B cell (primary cell): Measurements from ENCODE around the gene SLC2A4. TPM values are rescaled to one million over a fixed set of nuclear protein-coding genes. Genes with fewer than 3 reads are reported as not detected.
A peak's percentile ranks its signal among the peaks of the same experiment; 100 is the strongest.
"Not testable (repeated sequence)": the region's sequence is repeated elsewhere in the genome, so short reads cannot be mapped to it uniquely, and the experiment has no call there.

Source experiments
- ATAC-seq: fragments of 200-7000 bp; cut with Tn5 transposase; one replicate; pipeline ENCODE4 v1.10.0; 2021; ENCODE audit warnings: low read depth, mild to moderate bottlenecking, moderate number of reproducible peaks, moderate library complexity
- CTCF ChIA-PET: fragments of 350-600 bp; sonication (Branson Sonifier 250); formaldehyde crosslinking; loops from one replicate; lab custom pipeline; 2021; ENCODE audit warnings: antibody characterized with exemption, inconsistent platforms; lab: Charles Lee
- POLR2A ChIA-PET: fragments of 350-600 bp; sonication (Branson Sonifier 250); formaldehyde crosslinking; loops from one replicate; lab custom pipeline; 2021; ENCODE audit warnings: antibody characterized with exemption; lab: Charles Lee
- DNase-seq: peaks from one replicate; pipeline ENCODE4 v3.0.0; 2013
- H2AFZ ChIP-seq: 2 replicates; pipeline ENCODE4 v1.6.1; 2012; ENCODE audit warnings: mild to moderate bottlenecking, low read depth, low read length; ENCODE audit not compliant: insufficient read depth, poor library complexity, severe bottlenecking
- H3K27ac ChIP-seq, 2 donors: 1 replicate in 1 of 2; 2 replicates in 1 of 2; pipeline ENCODE4 v1.5.1; 2012 to 2013; ENCODE audit warnings: low read length in 2 of 2, mild to moderate bottlenecking in 2 of 2, moderate library complexity in 1 of 2
- H3K27me3 ChIP-seq, 4 experiments: fragments of 200-600 bp in 1 of 4; sonication (generic) in 1 of 4; replicated peaks in 1 of 4; 1 replicate in 2 of 4; 2 replicates in 2 of 4; pipeline versions ENCODE4 v1.6.1 to v1.7.0; 2013 to 2016; ENCODE audit warnings: low read length in 3 of 4, mild to moderate bottlenecking in 2 of 4, mixed read lengths in 1 of 4, moderate library complexity in 1 of 4; ENCODE audit not compliant: insufficient read depth in 4 of 4, control insufficient read depth in 3 of 4; ENCODE audit errors: control extremely low read depth in 1 of 4
- H3K36me3 ChIP-seq, 2 experiments: replicated peaks in 1 of 2; 1 replicate in 1 of 2; 2 replicates in 1 of 2; pipeline versions ENCODE4 v1.6.1 to v1.7.1; 2013; ENCODE audit warnings: low read length in 1 of 2; ENCODE audit not compliant: insufficient read depth in 2 of 2, control insufficient read depth in 1 of 2; ENCODE audit errors: control extremely low read depth in 1 of 2, extremely low read depth in 1 of 2
- H3K4me1 ChIP-seq, 2 donors: fragments of 200-600 bp in 1 of 2; sonication (generic) in 1 of 2; 1 replicate in 1 of 2; 2 replicates in 1 of 2; pipeline versions ENCODE4 v1.5.1 to v1.6.1; 2013 to 2017; ENCODE audit warnings: low read length in 2 of 2; ENCODE audit not compliant: control insufficient read depth in 2 of 2, insufficient read depth in 2 of 2
- H3K4me2 ChIP-seq: replicated peaks from 2 replicates; pipeline ENCODE3; 2012; ENCODE audit warnings: mild to moderate bottlenecking, low read depth, low read length; ENCODE audit not compliant: poor library complexity, severe bottlenecking
- H3K4me3 ChIP-seq, 5 experiments: fragments of 200-600 bp in 1 of 5; sonication (generic) in 1 of 5; 1 replicate in 3 of 5; 2 replicates in 2 of 5; pipeline versions ENCODE4 v1.5.1 to v1.7.0; 2011 to 2016; ENCODE audit warnings: low read length in 4 of 5, mild to moderate bottlenecking in 4 of 5, low read depth in 2 of 5, control low read depth in 1 of 5, moderate library complexity in 1 of 5; ENCODE audit not compliant: insufficient read depth in 1 of 5; ENCODE audit errors: control extremely low read depth in 1 of 5, extremely low read depth in 1 of 5
- H3K79me2 ChIP-seq: fragments of 200-600 bp; sonication (generic); one replicate; pipeline ENCODE4 v1.6.0; 2016; ENCODE audit warnings: low read length; ENCODE audit not compliant: control insufficient read depth, insufficient read depth
- H3K9ac ChIP-seq: fragments of 200-600 bp; sonication (generic); 2 replicates; pipeline ENCODE4 v1.6.1; 2017; ENCODE audit warnings: mild to moderate bottlenecking, low read length, moderate library complexity
- H3K9me3 ChIP-seq, 3 donors: one replicate each; pipeline versions ENCODE4 v1.6.1 to v1.7.1; 2013; ENCODE audit warnings: low read length in 2 of 3; ENCODE audit not compliant: control insufficient read depth in 2 of 3, insufficient read depth in 1 of 3; ENCODE audit errors: control extremely low read depth in 1 of 3
- H4K20me1 ChIP-seq: 2 replicates; pipeline ENCODE4 v1.6.0; 2012; ENCODE audit warnings: mild to moderate bottlenecking, low read length; ENCODE audit not compliant: insufficient read depth, control insufficient read depth, poor library complexity, severe bottlenecking
- H3K27ac Mint-ChIP-seq: one replicate; pipeline ENCODE4 v1.8.0; 2021; ENCODE audit warnings: mixed read lengths
- H3K27me3 Mint-ChIP-seq: one replicate; pipeline ENCODE4 v1.8.0; 2021; ENCODE audit warnings: mixed read lengths
- H3K4me1 Mint-ChIP-seq: one replicate; pipeline ENCODE4 v1.8.0; 2021; ENCODE audit warnings: mixed read lengths
- H3K4me3 Mint-ChIP-seq: one replicate; pipeline ENCODE4 v1.8.0; 2021; ENCODE audit warnings: mixed read lengths
- H3K9me3 Mint-ChIP-seq: one replicate; pipeline ENCODE4 v1.8.0; 2022; ENCODE audit warnings: mixed read lengths; ENCODE audit not compliant: insufficient read depth
- CTCF ChIP-seq: fragments of 200-600 bp; IDR thresholded peaks from one replicate; pipeline ENCODE4 v1.8.0; 2022; ENCODE audit warnings: antibody characterized with exemption, mild to moderate bottlenecking
- EZH2 ChIP-seq: IDR thresholded peaks from 2 replicates; pipeline ENCODE4 v1.6.1; 2012; ENCODE audit warnings: borderline replicate concordance, low read depth, mild to moderate bottlenecking, moderate library complexity, low read length; ENCODE audit not compliant: insufficient read depth, poor library complexity, severe bottlenecking
- WGBS: methylation state at CpG from one replicate; pipeline ENCODE4 v1.1.5; 2013; ENCODE audit warnings: missing lambda C conversion rate; ENCODE audit not compliant: insufficient coverage; 5-methylcytosine and 5-hydroxymethylcytosine counted together
- intact Hi-C: fragments of 100-400 bp; cut with micrococcal nuclease; formaldehyde crosslinking; loops from one replicate; pipeline ENCODE4 v1.10.0; 2022
- polyA plus RNA-seq: library from polyadenylated mRNA; depleted of rRNA; stranded (reverse); fragments of >200 nt; gene quantifications from 2 replicates; pipeline ENCODE4 v1.2.3, GENCODE V29; 2012
- total RNA-seq, 2 donors: library from RNA; stranded (reverse); fragments of 120-200 nt in 1 of 2; gene quantifications; 1 replicate in 1 of 2; 2 replicates in 1 of 2; pipeline versions ENCODE4 v1.2.3 to v1.2.4, GENCODE V29; 2013 to 2022

The SLC2A4 gene
- total and polyA plus RNA-seq, 2 donors (not counting 1 experiment from before 2014, with no cell fraction given): not detected

- Histone ChIP-seq H3K27ac (peak within 1 kb of the TSS; percentile 67 to 79), H2AFZ (peak within 1 kb of the TSS; percentile 76), H3K79me2 (peaks cover 79% of the 10 kb centered on the region), H3K27me3 (no peaks in the 10 kb centered on the region), H3K4me1 (peaks cover 25 to 64% of the 10 kb centered on the region in 2 donors), H3K4me3 (peak within 1 kb of the TSS; percentile 57 to 93 (median 87)), H3K9ac (peak within 1 kb of the TSS; percentile 87), H3K36me3 (peaks cover 4 to 28% of the 10 kb centered on the region in 2 experiments), H3K9me3 (no peaks in the 10 kb centered on the region), H3K4me2 (peak within 1 kb of the TSS; percentile 86), H4K20me1 (peaks cover 35% of the 10 kb centered on the region)
- CTCF ChIA-PET: interaction anchor here (0.6 to 6.2 kb wide), 21 partner anchors 9 to 351 kb away, joined by 3 to 53 read pairs (median 5); partner anchors contain the start of genes KCTD11, SENP3, SLC2A4 and SOX15
- POLR2A ChIA-PET: interaction anchor here (0.6 to 2.3 kb wide), 14 partner anchors 9 to 247 kb away, joined by 3 to 7 read pairs (median 4); partner anchors contain the start of genes CTDNEP1, DVL2, KCTD11 and MPDU1
- Mint-ChIP-seq H3K9me3 (no peaks in the 10 kb centered on the region), H3K4me3 (peak within 1 kb of the TSS; percentile 89), H3K27me3 (no peaks in the 10 kb centered on the region), H3K4me1 (peaks cover 47% of the 10 kb centered on the region), H3K27ac (peak within 1 kb of the TSS; percentile 96)
- intact Hi-C loops: no loop called here
- 4% methylated on average over 7 of the region's 17 CpGs for WGBS
- TF ChIP-seq EZH2 (no peak), CTCF (no peak)
- ATAC-seq: peak; percentile 96
- peak; percentile 83 for DNase-seq
These were observed 55.0 kb downstream of the SLC2A4 start, which contains the start of gene ACAP1 for GRCh38 chr17:7336240-7337175. ACAP1 (plus strand) TSS chr17:7336529; CDS start chr17:7336735, 206 bp downstream.

- H3K27me3 Mint-ChIP-seq, ATAC-seq, H3K9me3 ChIP-seq, H3K9me3 Mint-ChIP-seq, H3K27me3 ChIP-seq, DNase-seq, H2AFZ ChIP-seq, intact Hi-C loops: not testable (repeated sequence)
- peak overlapping the region; percentile 86 for H3K4me2 ChIP-seq
- peak overlapping the region; percentile 89 for H3K4me3 Mint-ChIP-seq
- peaks cover 41% of the 10 kb centered on the region for H3K4me1 Mint-ChIP-seq
- peaks cover 16 to 53% of the 10 kb centered on the region in 2 donors for H3K4me1 ChIP-seq
- peak overlapping the region; percentile 57 to 93 (median 87) for H3K4me3 ChIP-seq
- H3K9ac ChIP-seq: peak overlapping the region; percentile 87
- 8% methylated on average over 7 of the region's 7 CpGs for WGBS
- peaks cover 43% of the 10 kb centered on the region for H4K20me1 ChIP-seq
- CTCF ChIA-PET: interaction anchor here (1.0 to 5.4 kb wide), 14 partner anchors 8 to 350 kb away, joined by 3 to 31 read pairs (median 8); partner anchors contain the start of genes KCTD11, TMEM256 and TMEM95
- POLR2A ChIA-PET: interaction anchor here (1.2 to 2.3 kb wide), 4 partner anchors 13 to 29 kb away, joined by 4 to 7 read pairs (median 6); partner anchors contain the start of gene KCTD11
- H3K27ac Mint-ChIP-seq: peak overlapping the region; percentile 96
- H3K27ac ChIP-seq: peak overlapping the region in 1 of 2 donors; percentile 79
- H3K79me2 ChIP-seq: peaks cover 81% of the 10 kb centered on the region
- peaks cover 4 to 37% of the 10 kb centered on the region in 2 experiments for H3K36me3 ChIP-seq
These were observed 56.1 kb downstream of the SLC2A4 start for GRCh38 chr17:7337600-7337999.
